H9 (cell line): Measurements from ENCODE around the gene S100P. TPM values are rescaled to one million over a fixed set of nuclear protein-coding genes. Genes with fewer than 3 reads are reported as not detected.

Experiments
- DNase-seq: peaks from one replicate; pipeline ENCODE4 v3.0.0-alpha.2; 2017
- H2AFZ ChIP-seq: one replicate; pipeline ENCODE4 v1.6.1; 2013; ENCODE audit warnings: mild to moderate bottlenecking, low read length, control low read depth, moderate library complexity
- H2AK5ac ChIP-seq: 2 replicates; pipeline ENCODE4 v1.6.1; 2013; ENCODE audit warnings: low read length, control low read depth, mixed read lengths; ENCODE audit not compliant: insufficient read length
- H2BK120ac ChIP-seq: one replicate; pipeline ENCODE4 v1.6.1; 2013; ENCODE audit warnings: low read depth, mild to moderate bottlenecking, low read length, control low read depth, inconsistent platforms; ENCODE audit not compliant: poor library complexity, severe bottlenecking
- H2BK12ac ChIP-seq: 2 replicates; pipeline ENCODE4 v1.6.1; 2013; ENCODE audit warnings: low read length, control low read depth, mixed read lengths, low read depth; ENCODE audit not compliant: insufficient read length
- H2BK15ac ChIP-seq: 2 replicates; pipeline ENCODE4 v1.6.1; 2013; ENCODE audit warnings: low read depth, low read length, control low read depth
- H2BK20ac ChIP-seq: one replicate; pipeline ENCODE4 v1.6.1; 2013; ENCODE audit warnings: low read depth, mild to moderate bottlenecking, low read length, control low read depth, inconsistent platforms; ENCODE audit not compliant: poor library complexity, severe bottlenecking
- H2BK5ac ChIP-seq: 2 replicates; pipeline ENCODE4 v1.6.1; 2013; ENCODE audit warnings: low read length, control low read depth, mixed read lengths; ENCODE audit not compliant: insufficient read length
- H3K14ac ChIP-seq: 2 replicates; pipeline ENCODE4 v1.6.1; 2013; ENCODE audit warnings: low read length, control low read depth; ENCODE audit not compliant: insufficient read depth
- H3K18ac ChIP-seq: 2 replicates; pipeline ENCODE4 v1.6.1; 2013; ENCODE audit warnings: low read depth, mild to moderate bottlenecking, mixed read lengths, low read length, control low read depth; ENCODE audit not compliant: insufficient read length
- H3K23ac ChIP-seq: 2 replicates; pipeline ENCODE4 v1.6.1; 2013; ENCODE audit warnings: low read length, control low read depth, mixed read lengths, low read depth; ENCODE audit not compliant: insufficient read length
- H3K23me2 ChIP-seq: 2 replicates; pipeline ENCODE4 v1.6.1; 2013; ENCODE audit warnings: low read depth, mild to moderate bottlenecking, mixed read lengths, low read length, control low read depth; ENCODE audit not compliant: insufficient read length, poor library complexity, severe bottlenecking
- H3K27ac ChIP-seq: 2 replicates; pipeline ENCODE4 v1.5.1; 2013; ENCODE audit warnings: low read length, control low read depth, mixed read lengths, low read depth; ENCODE audit not compliant: insufficient read length
- H3K27me3 ChIP-seq: 2 replicates; pipeline ENCODE4 v1.6.1; 2013; ENCODE audit warnings: low read length, control low read depth, inconsistent platforms; ENCODE audit not compliant: insufficient read depth
- H3K4ac ChIP-seq: 2 replicates; pipeline ENCODE4 v1.6.1; 2013; ENCODE audit warnings: low read depth, mild to moderate bottlenecking, control low read depth, inconsistent platforms, low read length, moderate library complexity
- H3K4me1 ChIP-seq: 2 replicates; pipeline ENCODE4 v1.6.1; 2013; ENCODE audit warnings: low read length, control low read depth, inconsistent platforms; ENCODE audit not compliant: insufficient read depth
- H3K4me2 ChIP-seq: 2 replicates; pipeline ENCODE4 v1.6.1; 2013; ENCODE audit warnings: low read length, control low read depth, mixed read lengths; ENCODE audit not compliant: insufficient read length, insufficient read depth
- H3K56ac ChIP-seq: 2 replicates; pipeline ENCODE4 v1.6.1; 2013; ENCODE audit warnings: low read depth, mild to moderate bottlenecking, mixed read lengths, low read length, control low read depth; ENCODE audit not compliant: insufficient read length
- H3K79me1 ChIP-seq: 2 replicates; pipeline ENCODE4 v1.6.1; 2013; ENCODE audit warnings: low read depth, mild to moderate bottlenecking, moderate library complexity, low read length, control low read depth, inconsistent platforms; ENCODE audit not compliant: insufficient read depth, poor library complexity, severe bottlenecking
- H3K79me2 ChIP-seq: 2 replicates; pipeline ENCODE4 v1.6.1; 2013; ENCODE audit warnings: low read length, control low read depth, inconsistent platforms; ENCODE audit not compliant: insufficient read depth
- H3K9ac ChIP-seq: 2 replicates; pipeline ENCODE4 v1.6.1; 2013; ENCODE audit warnings: low read length, control low read depth, mixed read lengths; ENCODE audit not compliant: insufficient read length; ENCODE audit errors: extremely low read depth
- H3K9me3 ChIP-seq: one replicate; pipeline ENCODE4 v1.6.1; 2013; ENCODE audit warnings: low read depth, low read length, inconsistent platforms; ENCODE audit not compliant: control insufficient read depth
- H3T11ph ChIP-seq: one replicate; pipeline ENCODE4 v1.6.1; 2013; ENCODE audit warnings: mild to moderate bottlenecking, low read length, control low read depth, inconsistent platforms
- H4K20me1 ChIP-seq: one replicate; pipeline ENCODE4 v1.6.1; 2013; ENCODE audit not compliant: control insufficient read depth, insufficient read length, insufficient read depth
- H4K5ac ChIP-seq: 2 replicates; pipeline ENCODE4 v1.6.1; 2013; ENCODE audit warnings: low read depth, mild to moderate bottlenecking, mixed read lengths, low read length, control low read depth; ENCODE audit not compliant: insufficient read length
- H4K8ac ChIP-seq: replicated peaks from 2 replicates; pipeline ENCODE4 v1.6.1; 2013; ENCODE audit warnings: low read length, control low read depth, mixed read lengths, low read depth; ENCODE audit not compliant: insufficient read length
- H4K91ac ChIP-seq: 2 replicates; pipeline ENCODE4 v1.6.1; 2013; ENCODE audit warnings: low read depth, mild to moderate bottlenecking, moderate library complexity, mixed read lengths, low read length, control low read depth; ENCODE audit not compliant: insufficient read length
- H3K27ac Mint-ChIP-seq, 3 experiments: 2 replicates in 2 of 3; 3 replicates in 1 of 3; pipeline ENCODE4 v1.8.0; 2020 to 2021; ENCODE audit warnings: mixed read lengths in 3 of 3, mild to moderate bottlenecking in 1 of 3, moderate library complexity in 1 of 3
- H3K27me3 Mint-ChIP-seq: 2 replicates; pipeline ENCODE4 v1.8.0; 2021; ENCODE audit warnings: low read depth, mild to moderate bottlenecking, moderate library complexity, mixed read lengths
- H3K36me3 Mint-ChIP-seq, 3 experiments: 2 replicates in 2 of 3; 3 replicates in 1 of 3; pipeline ENCODE4 v1.8.0; 2020 to 2021; ENCODE audit warnings: low read depth in 3 of 3, mixed read lengths in 3 of 3; ENCODE audit not compliant: insufficient read depth in 1 of 3
- H3K4me1 Mint-ChIP-seq, 2 experiments: 2 replicates each; pipeline ENCODE4 v1.8.0; 2020; ENCODE audit warnings: mixed read lengths in 2 of 2
- H3K4me3 Mint-ChIP-seq, 2 experiments: 2 replicates in 1 of 2; 3 replicates in 1 of 2; pipeline ENCODE4 v1.8.0; 2020 to 2021; ENCODE audit warnings: mild to moderate bottlenecking in 2 of 2, mixed read lengths in 2 of 2, moderate library complexity in 1 of 2
- H3K9me3 Mint-ChIP-seq, 2 experiments: 2 replicates in 1 of 2; 3 replicates in 1 of 2; pipeline ENCODE4 v1.8.0; 2020; ENCODE audit warnings: mild to moderate bottlenecking in 2 of 2, mixed read lengths in 2 of 2, moderate library complexity in 1 of 2
- WGBS: extraction: QIAGEN DNeasy Blood & Tissue Kit; methylation state at CpG from one replicate; pipeline ENCODE4 v1.1.7; 2013; ENCODE audit warnings: missing lambda C conversion rate, low lambda C conversion rate, mixed read lengths; ENCODE audit not compliant: insufficient read length; ENCODE audit errors: extremely low coverage; 5-methylcytosine and 5-hydroxymethylcytosine counted together
- total RNA-seq: library from RNA; stranded (reverse); gene quantifications from 2 replicates; pipeline ENCODE4 v1.2.1, GENCODE V29; 2021
- TF ChIP-seq, protein P1 (sequence below): fragments of 200-600 bp; sonication (generic); conservative IDR thresholded peaks from 3 replicates; pipeline ENCODE4 v1.8.0; 2021; ENCODE audit warnings: antibody characterized with exemption, mild to moderate bottlenecking

The S100P gene
- total RNA-seq, 1 experiment from 2014 or later: not detected

GRCh38 chr4:6730603-6731317, 37.1 kb downstream of the S100P start:
- H2AFZ ChIP-seq: no peak overlapping the region
- H3K4me1 Mint-ChIP-seq: peaks cover 15 to 21% of the 10 kb centered on the region in 2 experiments
- H3K9me3 ChIP-seq: no peaks in the 10 kb centered on the region

More at GRCh38 chr4:6730603-6731317, 37.1 kb downstream of the S100P start:
- peak overlapping the region in 1 of 3 experiments; percentile 44; a peak in 2 of 7 replicates for H3K27ac Mint-ChIP-seq
- no peak overlapping the region for H3K4me2 ChIP-seq
- no peaks in the 10 kb centered on the region for H3K27me3 ChIP-seq
- H3K36me3 Mint-ChIP-seq: no peaks in the 10 kb centered on the region
- H3K27me3 Mint-ChIP-seq: peaks cover 5% of the 10 kb centered on the region; the same call in 1 of the 2 replicates
- H3K9ac ChIP-seq: no peak overlapping the region
- no peak overlapping the region for H3K23ac ChIP-seq
- H2BK15ac ChIP-seq: no peak overlapping the region
- H2BK5ac ChIP-seq: no peak overlapping the region
- H3K79me1 ChIP-seq: no peaks in the 10 kb centered on the region
- no peak overlapping the region for H4K5ac ChIP-seq
- DNase-seq: peak; percentile 31
- WGBS: no CpG with 5 or more reads among the region's 20 CpGs
- H4K91ac ChIP-seq: no peak overlapping the region
- no peaks in the 10 kb centered on the region for H4K20me1 ChIP-seq
- no peak overlapping the region for H2BK20ac ChIP-seq
- no peak overlapping the region for H3K18ac ChIP-seq
- H3K14ac ChIP-seq: no peak overlapping the region; the same call in 1 of the 2 replicates
- H3K23me2 ChIP-seq: no peaks in the 10 kb centered on the region
- no peak overlapping the region for H2BK12ac ChIP-seq
- H3T11ph ChIP-seq: no peak overlapping the region
- no peaks in the 10 kb centered on the region for H3K9me3 Mint-ChIP-seq
- H3K79me2 ChIP-seq: no peaks in the 10 kb centered on the region
- 0 out of 2 replicates have a peak, but pooled peaks cover 3% of the 10 kb centered on the region for H3K4me1 ChIP-seq
- no peak overlapping the region for H4K8ac ChIP-seq
- no peak overlapping the region for H2BK120ac ChIP-seq
- H3K27ac ChIP-seq: no peak overlapping the region
- no peak overlapping the region for H3K4me3 Mint-ChIP-seq
- no peak overlapping the region for H3K56ac ChIP-seq
- no peak overlapping the region for H2AK5ac ChIP-seq
- no peak overlapping the region for H3K4ac ChIP-seq
- TF ChIP-seq, protein P1, sequence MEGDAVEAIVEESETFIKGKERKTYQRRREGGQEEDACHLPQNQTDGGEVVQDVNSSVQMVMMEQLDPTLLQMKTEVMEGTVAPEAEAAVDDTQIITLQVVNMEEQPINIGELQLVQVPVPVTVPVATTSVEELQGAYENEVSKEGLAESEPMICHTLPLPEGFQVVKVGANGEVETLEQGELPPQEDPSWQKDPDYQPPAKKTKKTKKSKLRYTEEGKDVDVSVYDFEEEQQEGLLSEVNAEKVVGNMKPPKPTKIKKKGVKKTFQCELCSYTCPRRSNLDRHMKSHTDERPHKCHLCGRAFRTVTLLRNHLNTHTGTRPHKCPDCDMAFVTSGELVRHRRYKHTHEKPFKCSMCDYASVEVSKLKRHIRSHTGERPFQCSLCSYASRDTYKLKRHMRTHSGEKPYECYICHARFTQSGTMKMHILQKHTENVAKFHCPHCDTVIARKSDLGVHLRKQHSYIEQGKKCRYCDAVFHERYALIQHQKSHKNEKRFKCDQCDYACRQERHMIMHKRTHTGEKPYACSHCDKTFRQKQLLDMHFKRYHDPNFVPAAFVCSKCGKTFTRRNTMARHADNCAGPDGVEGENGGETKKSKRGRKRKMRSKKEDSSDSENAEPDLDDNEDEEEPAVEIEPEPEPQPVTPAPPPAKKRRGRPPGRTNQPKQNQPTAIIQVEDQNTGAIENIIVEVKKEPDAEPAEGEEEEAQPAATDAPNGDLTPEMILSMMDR: no peak
